NCI-H1436 (cell line): ENCODE data around the gene POSTN.
"Not testable (repeated sequence)": the region's sequence is repeated elsewhere in the genome, so short reads cannot be mapped to it uniquely, and the experiment has no call there.

Experiments
- DNase-seq: peaks from one replicate; lab custom pipeline; 2025; lab: John Stamatoyannopoulos, UW

Gene POSTN

GRCh38 chr13:37597477-37598025 is 1.0 kb downstream of the POSTN start:
- DNase-seq: no peak

GRCh38 chr13:37596805-37597204 is 1.8 kb downstream of the POSTN start:
- DNase-seq: no peak

GRCh38 chr13:37595162-37595561 is 3.4 kb downstream of the POSTN start:
- no peak for DNase-seq

GRCh38 chr13:37594550-37594949 is 4.0 kb downstream of the POSTN start:
- no peak for DNase-seq

GRCh38 chr13:37589381-37589780 is 9.2 kb downstream of the POSTN start:
- DNase-seq: not testable (repeated sequence)

- DNase-seq: no peak
Observed at GRCh38 chr13:37587236-37587635, 11.3 kb downstream of the POSTN start.

- no peak for DNase-seq
Observed at GRCh38 chr13:37586164-37586563, 12.4 kb downstream of the POSTN start.

- no peak for DNase-seq
Observed at GRCh38 chr13:37585541-37585940, 13.0 kb downstream of the POSTN start.

- DNase-seq: no peak
Observed at GRCh38 chr13:37576601-37577000, 22.0 kb downstream of the POSTN start.

- no peak for DNase-seq
Observed at GRCh38 chr13:37565425-37565824, 33.1 kb downstream of the POSTN start.

- DNase-seq: no peak
Observed at GRCh38 chr13:37561031-37561430, 37.5 kb downstream of the POSTN start.

GRCh38 chr13:37560526-37560925 is 38.0 kb downstream of the POSTN start:
- DNase-seq: no peak

GRCh38 chr13:37558766-37559165 is 39.8 kb downstream of the POSTN start:
- not testable (repeated sequence) for DNase-seq

GRCh38 chr13:37546087-37546486 is 52.5 kb downstream of the POSTN start:
- DNase-seq: no peak

GRCh38 chr13:37544995-37545394 is 53.6 kb downstream of the POSTN start:
- no peak for DNase-seq

GRCh38 chr13:37539976-37540605 is 58.5 kb downstream of the POSTN start:
- no peak for DNase-seq

GRCh38 chr13:37539170-37539569 is 59.4 kb downstream of the POSTN start:
- DNase-seq: no peak

GRCh38 chr13:37535501-37535900 is 63.1 kb downstream of the POSTN start:
- no peak for DNase-seq

GRCh38 chr13:37534676-37535075 is 63.9 kb downstream of the POSTN start:
- no peak for DNase-seq

GRCh38 chr13:37534181-37534580 is 64.4 kb downstream of the POSTN start:
- no peak for DNase-seq

GRCh38 chr13:37531049-37531448 is 67.5 kb downstream of the POSTN start:
- DNase-seq: no peak

GRCh38 chr13:37529751-37530385 is 68.7 kb downstream of the POSTN start:
- DNase-seq: no peak

- no peak for DNase-seq
Observed at GRCh38 chr13:37526710-37527473, 71.7 kb downstream of the POSTN start.
